Hepatocyte (in vitro differentiated cells): ENCODE results near the gene ARFGAP2. TPM values are rescaled to one million over a fixed set of nuclear protein-coding genes. Genes with fewer than 3 reads are reported as not detected.
"Not testable (repeated sequence)": the region's sequence is repeated elsewhere in the genome, so short reads cannot be mapped to it uniquely, and the experiment has no call there.

ENCODE experiments used
- DNase-seq: peaks from one replicate; pipeline ENCODE4 v3.0.0-alpha.2; 2016; ENCODE audit warnings: low spot score
- H2AFZ ChIP-seq: fragments of 200-600 bp; sonication (generic); 2 replicates; pipeline ENCODE4 v1.6.0; 2016; ENCODE audit warnings: antibody characterized with exemption, mild to moderate bottlenecking
- H3K27ac ChIP-seq: fragments of 200-600 bp; sonication (generic); 2 replicates; pipeline ENCODE4 v1.5.1; 2016; ENCODE audit warnings: mild to moderate bottlenecking
- H3K27me3 ChIP-seq: fragments of 200-600 bp; sonication (generic); 2 replicates; pipeline ENCODE4 v1.6.1; 2016
- H3K36me3 ChIP-seq: fragments of 200-600 bp; sonication (generic); replicated peaks from 2 replicates; pipeline ENCODE4 v1.5.1; 2016; ENCODE audit warnings: low read depth; ENCODE audit not compliant: insufficient read depth
- H3K4me1 ChIP-seq: fragments of 200-600 bp; sonication (generic); 2 replicates; pipeline ENCODE4 v1.5.1; 2016; ENCODE audit warnings: mild to moderate bottlenecking, moderate library complexity; ENCODE audit not compliant: insufficient read depth
- H3K4me2 ChIP-seq: fragments of 200-600 bp; sonication (generic); 2 replicates; pipeline ENCODE4 v1.6.0; 2016
- H3K4me3 ChIP-seq: fragments of 200-600 bp; sonication (generic); 2 replicates; pipeline ENCODE4 v1.5.1; 2016; ENCODE audit warnings: mild to moderate bottlenecking
- H3K79me2 ChIP-seq: fragments of 200-600 bp; sonication (generic); 2 replicates; pipeline ENCODE4 v1.6.0; 2017; ENCODE audit warnings: mild to moderate bottlenecking
- H3K9me2 ChIP-seq: fragments of 200-600 bp; sonication (generic); replicated peaks from 2 replicates; pipeline ENCODE4 v1.6.0; 2017; ENCODE audit warnings: mild to moderate bottlenecking; ENCODE audit not compliant: insufficient read depth
- H3K9me3 ChIP-seq: fragments of 200-600 bp; sonication (generic); 2 replicates; pipeline ENCODE4 v1.5.1; 2016; ENCODE audit warnings: low read depth, mild to moderate bottlenecking
- H4K20me1 ChIP-seq: fragments of 200-600 bp; sonication (generic); 2 replicates; pipeline ENCODE4 v1.6.0; 2016; ENCODE audit warnings: mild to moderate bottlenecking; ENCODE audit not compliant: insufficient read depth, poor library complexity, severe bottlenecking
- CTCF ChIP-seq: fragments of 200-600 bp; sonication (generic); IDR thresholded peaks from 2 replicates; pipeline ENCODE4 v1.5.1; 2016; ENCODE audit warnings: antibody characterized with exemption, mild to moderate bottlenecking; ENCODE audit not compliant: poor library complexity
- EZH2 ChIP-seq: fragments of 200-600 bp; sonication (generic); IDR thresholded peaks from 2 replicates; pipeline ENCODE4 v1.6.1; 2016; ENCODE audit warnings: antibody characterized with exemption, mild to moderate bottlenecking, borderline replicate concordance
- EZH2phosphoT487 ChIP-seq: fragments of 200-600 bp; sonication (generic); IDR thresholded peaks from one replicate; pipeline ENCODE4 v1.6.1; 2018; ENCODE audit warnings: antibody characterized with exemption, mild to moderate bottlenecking, low read depth, moderate library complexity; ENCODE audit not compliant: unreplicated experiment, severe bottlenecking
- WGBS: methylation state at CpG from one replicate; pipeline ENCODE4 v1.1.6; 2016; ENCODE audit warnings: low lambda C conversion rate; ENCODE audit errors: missing lambda C conversion rate; 5-methylcytosine and 5-hydroxymethylcytosine counted together
- polyA plus RNA-seq: library from polyadenylated mRNA; unstranded; fragments of >200 nt; fragmentation: Nextera tagmentation; extraction: Ambion mirVana; gene quantifications from 2 replicates; pipeline ENCODE4 v1.2.1, GENCODE V29; 2016
- total RNA-seq: library from RNA; depleted of rRNA; stranded (reverse); fragments of >200 nt; gene quantifications from 2 replicates; pipeline ENCODE4 v1.2.3, GENCODE V29; 2014

The ARFGAP2 gene
- total and polyA plus RNA-seq, 2 experiments from 2014 or later: 64.3 to 146 TPM

DNA sequence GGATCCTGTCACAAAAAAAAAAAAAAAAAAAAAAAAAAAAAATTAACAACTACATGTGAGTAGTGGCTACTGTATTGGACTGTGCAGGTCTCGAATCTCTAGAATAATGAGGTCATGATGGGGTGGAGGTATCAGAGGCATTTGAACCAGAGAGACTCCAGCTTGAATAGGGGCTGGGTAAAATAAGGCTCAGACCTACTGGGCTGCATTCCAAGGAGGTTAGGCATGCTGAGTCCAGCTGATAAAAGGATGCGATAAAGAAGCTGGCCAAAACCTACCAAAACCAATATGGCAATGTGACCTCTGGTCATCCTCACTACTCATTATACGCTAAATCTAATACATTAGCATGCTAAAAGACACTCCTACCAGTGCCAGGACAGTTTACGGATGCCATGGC is 15.4 kb upstream of the ARFGAP2 start:
- Histone ChIP-seq H4K20me1 (no peaks in the 10 kb centered on the region), H3K4me3 (no peak overlapping the region), H3K27ac (no peak overlapping the region), H3K4me1 (peaks cover 25% of the 10 kb centered on the region), H3K79me2 (no peaks in the 10 kb centered on the region), H3K9me2 (no peaks in the 10 kb centered on the region), H2AFZ (no peak overlapping the region), H3K27me3 (no peaks in the 10 kb centered on the region), H3K36me3 (no peaks in the 10 kb centered on the region), H3K9me3 (no peaks in the 10 kb centered on the region), H3K4me2 (no peak overlapping the region)
- TF ChIP-seq CTCF (no peak), EZH2 (no peak), EZH2phosphoT487 (no peak)
- 73% methylated on average over 4 of the region's 4 CpGs for WGBS
- no peak for DNase-seq

GRCh38 chr11:47191137-47191536 is 14.5 kb upstream of the ARFGAP2 start:
- H3K4me2 ChIP-seq, H3K27ac ChIP-seq, H3K27me3 ChIP-seq, H4K20me1 ChIP-seq, DNase-seq, H3K9me2 ChIP-seq, H3K9me3 ChIP-seq, H3K36me3 ChIP-seq, H2AFZ ChIP-seq, H3K79me2 ChIP-seq, H3K4me3 ChIP-seq: not testable (repeated sequence)
- peaks cover 32% of the 10 kb centered on the region for H3K4me1 ChIP-seq
- WGBS: 91% methylated on average over 10 of the region's 10 CpGs

DNA sequence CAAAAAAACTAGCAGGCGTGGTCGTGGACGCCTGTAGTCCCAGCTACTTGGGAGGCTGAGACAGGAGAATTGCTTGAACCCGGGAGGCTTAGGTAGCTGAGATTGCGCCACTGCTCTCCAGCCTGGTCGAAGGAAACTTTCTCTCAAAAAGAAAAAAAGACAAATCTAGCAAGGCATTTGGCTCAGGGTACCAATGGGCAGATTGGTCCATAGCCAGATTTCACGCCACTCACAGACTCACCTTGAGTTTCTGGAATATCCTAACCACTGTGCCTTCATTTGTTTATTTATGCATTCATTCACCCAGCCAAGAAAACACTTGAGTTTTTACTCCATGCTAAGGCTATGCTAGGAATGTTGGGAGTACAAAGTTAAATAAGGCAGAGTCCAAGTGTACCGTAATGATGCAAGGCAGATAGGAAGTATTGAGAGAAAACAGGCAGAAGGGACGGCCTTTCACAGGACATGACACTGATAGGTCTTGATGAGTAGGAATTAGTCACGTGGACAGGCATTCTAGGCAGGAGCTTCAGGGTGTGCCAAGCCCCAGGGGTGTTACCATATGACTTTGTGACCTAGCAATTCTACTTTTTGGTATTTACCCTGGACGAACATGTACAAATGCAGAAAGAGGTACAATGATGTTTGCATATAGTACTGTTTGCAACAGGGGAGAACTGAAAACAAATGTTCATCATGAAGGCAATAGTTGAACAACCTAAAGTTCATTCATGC is 12.6 kb upstream of the ARFGAP2 start:
- Histone ChIP-seq H3K4me1 (peaks cover 44% of the 10 kb centered on the region), H4K20me1 (no peaks in the 10 kb centered on the region), H3K9me2 (no peaks in the 10 kb centered on the region), H3K9me3 (no peaks in the 10 kb centered on the region), H3K27me3 (no peaks in the 10 kb centered on the region), H3K4me3 (no peak overlapping the region), H2AFZ (no peak overlapping the region), H3K79me2 (peaks cover 13% of the 10 kb centered on the region), H3K36me3 (no peaks in the 10 kb centered on the region), H3K4me2 (peak overlapping the region; percentile 44), H3K27ac (peak overlapping the region; percentile 99)
- 56% methylated on average over 11 of the region's 11 CpGs for WGBS
- DNase-seq: peak; percentile 87
- TF ChIP-seq EZH2: no peak
- no peak for TF ChIP-seq EZH2phosphoT487

GRCh38 chr11:47188259-47188658 is 11.6 kb upstream of the ARFGAP2 start:
- peaks cover 46% of the 10 kb centered on the region for H3K4me1 ChIP-seq
- 76% methylated on average over 1 of the region's 1 CpG for WGBS

More at GRCh38 chr11:47188259-47188658, 11.6 kb upstream of the ARFGAP2 start:
- H3K27me3 ChIP-seq: no peaks in the 10 kb centered on the region
- H3K4me2 ChIP-seq: peak overlapping the region; percentile 96
- no peaks in the 10 kb centered on the region for H3K9me3 ChIP-seq
- peak overlapping the region; percentile 99 for H3K27ac ChIP-seq
- no peaks in the 10 kb centered on the region for H3K36me3 ChIP-seq
- DNase-seq: no peak
- H3K79me2 ChIP-seq: peaks cover 23% of the 10 kb centered on the region
- H4K20me1 ChIP-seq: no peaks in the 10 kb centered on the region
- H2AFZ ChIP-seq: no peak overlapping the region
- TF ChIP-seq EZH2phosphoT487: no peak
- no peak for TF ChIP-seq CTCF
- no peak for TF ChIP-seq EZH2
- no peak overlapping the region for H3K4me3 ChIP-seq
- no peaks in the 10 kb centered on the region for H3K9me2 ChIP-seq
